A673 (cell line): Measurements from ENCODE around the gene SNAP47. TPM values are rescaled to one million over a fixed set of nuclear protein-coding genes. Genes with fewer than 3 reads are reported as not detected.

ENCODE experiments used
- BruUV-seq: library from RNA; stranded (reverse); fragments of 400-500 nt; replicated peaks from 2 replicates; lab custom pipeline; 2021; lab: Mats Ljungman, UMichigan
- CTCF ChIA-PET: fragments of 300-600 bp; sonication (Branson Sonifier 250); formaldehyde crosslinking; loops from one replicate; lab custom pipeline; 2022; ENCODE audit warnings: antibody characterized with exemption; lab: Charles Lee
- POLR2A ChIA-PET: fragments of 300-600 bp; sonication (Branson Sonifier 250); formaldehyde crosslinking; loops from one replicate; lab custom pipeline; 2022; ENCODE audit warnings: antibody characterized with exemption; ENCODE audit not compliant: low non-redundant PET; lab: Charles Lee
- DNase-seq: peaks from one replicate; pipeline ENCODE4 v3.0.0-alpha.2; 2015; ENCODE audit warnings: low spot score
- H3K27ac ChIP-seq: fragments of 200-600 bp; sonication (generic); 2 replicates; pipeline ENCODE4 v1.5.1; 2016; ENCODE audit warnings: mixed run types, low read depth, mild to moderate bottlenecking, mixed read lengths, antibody characterized with exemption, low read length; ENCODE audit not compliant: poor library complexity, severe bottlenecking
- H3K27me3 ChIP-seq: fragments of 200-600 bp; sonication (generic); replicated peaks from 2 replicates; pipeline ENCODE4 v1.6.1; 2017; ENCODE audit warnings: mixed run types, low read depth, mild to moderate bottlenecking, mixed read lengths, antibody characterized with exemption, low read length; ENCODE audit not compliant: insufficient read depth, poor library complexity
- H3K36me3 ChIP-seq: fragments of 200-600 bp; sonication (generic); 2 replicates; pipeline ENCODE4 v1.6.1; 2016; ENCODE audit warnings: mixed run types, mild to moderate bottlenecking, mixed read lengths, antibody characterized with exemption, low read length; ENCODE audit not compliant: insufficient read depth, poor library complexity, severe bottlenecking
- H3K4me1 ChIP-seq: fragments of 200-600 bp; sonication (generic); 2 replicates; pipeline ENCODE4 v1.6.1; 2017; ENCODE audit warnings: mixed run types, mild to moderate bottlenecking, mixed read lengths, antibody characterized with exemption, low read length; ENCODE audit not compliant: insufficient read depth, poor library complexity, severe bottlenecking
- H3K4me3 ChIP-seq: fragments of 200-600 bp; sonication (generic); 2 replicates; pipeline ENCODE4 v1.5.1; 2016; ENCODE audit warnings: low read depth, mixed run types, mild to moderate bottlenecking, mixed read lengths, low read length; ENCODE audit not compliant: poor library complexity, severe bottlenecking
- H3K9me3 ChIP-seq: fragments of 200-600 bp; sonication (generic); 2 replicates; pipeline ENCODE4 v1.6.1; 2016; ENCODE audit warnings: mixed run types, low read depth, mild to moderate bottlenecking, mixed read lengths, antibody characterized with exemption, low read length; ENCODE audit not compliant: poor library complexity, severe bottlenecking
- CTCF ChIP-seq: fragments of 300-800, 200-600 bp; sonication (generic); conservative IDR thresholded peaks from 2 replicates; pipeline ENCODE4 v1.5.1; 2017; ENCODE audit warnings: low read depth, mild to moderate bottlenecking, antibody characterized with exemption, low read length, moderate library complexity, mixed read lengths
- EZH2 ChIP-seq: fragments of 200-600 bp; sonication (generic); IDR thresholded peaks from 2 replicates; pipeline ENCODE4 v1.6.1; 2017; ENCODE audit warnings: borderline replicate concordance, low read depth, mild to moderate bottlenecking, mixed read lengths, antibody characterized with exemption, low read length; ENCODE audit not compliant: poor library complexity, severe bottlenecking
- intact Hi-C: fragments of 100-400 bp; cut with micrococcal nuclease; formaldehyde crosslinking; loops from one replicate; pipeline ENCODE4 v1.10.0; 2022; ENCODE audit not compliant: unreplicated experiment
- total RNA-seq: library from RNA; stranded (reverse); gene quantifications from 2 replicates; pipeline ENCODE4 v1.2.3, GENCODE V29; 2021

SNAP47 gene
- total RNA-seq, 1 experiment from 2014 or later, result 36.4 TPM

- no peaks in the 10 kb centered on the region for H3K27me3 ChIP-seq
- CTCF ChIA-PET, result no interaction called here
- H3K9me3 ChIP-seq, result no peaks in the 10 kb centered on the region
- no peak for TF ChIP-seq EZH2
- no peak for TF ChIP-seq CTCF
- no peaks in the 10 kb centered on the region for H3K36me3 ChIP-seq
- no peak overlapping the region for H3K4me3 ChIP-seq
- no peak for DNase-seq
- intact Hi-C loops, result no loop called here
- POLR2A ChIA-PET, result no interaction called here
- no TSS peak for BruUV-seq
- peaks cover 11% of the 10 kb centered on the region for H3K4me1 ChIP-seq
- no peak overlapping the region for H3K27ac ChIP-seq
Observed at GRCh38 chr1:227785094-227785804, 50.0 kb downstream of the SNAP47 start.

- no peak for DNase-seq
- POLR2A ChIA-PET, result no interaction called here
Observed at GRCh38 chr1:227785805-227786671, 50.8 kb downstream of the SNAP47 start.

More at GRCh38 chr1:227785805-227786671, 50.8 kb downstream of the SNAP47 start:
- Histone ChIP-seq H3K4me1 (peaks cover 11% of the 10 kb centered on the region), H3K9me3 (no peaks in the 10 kb centered on the region), H3K27ac (no peak overlapping the region), H3K4me3 (no peak overlapping the region), H3K27me3 (no peaks in the 10 kb centered on the region), H3K36me3 (no peaks in the 10 kb centered on the region)
- no TSS peak for BruUV-seq
- intact Hi-C loops, result no loop called here
- CTCF ChIA-PET, result no interaction called here
- TF ChIP-seq CTCF, result no peak
- TF ChIP-seq EZH2, result no peak
